NCI-H1105 (cell line): ENCODE results near the gene GINS2.

Experiments
- DNase-seq: peaks from one replicate; lab custom pipeline; 2025; lab: John Stamatoyannopoulos, UW

GINS2 gene

DNA sequence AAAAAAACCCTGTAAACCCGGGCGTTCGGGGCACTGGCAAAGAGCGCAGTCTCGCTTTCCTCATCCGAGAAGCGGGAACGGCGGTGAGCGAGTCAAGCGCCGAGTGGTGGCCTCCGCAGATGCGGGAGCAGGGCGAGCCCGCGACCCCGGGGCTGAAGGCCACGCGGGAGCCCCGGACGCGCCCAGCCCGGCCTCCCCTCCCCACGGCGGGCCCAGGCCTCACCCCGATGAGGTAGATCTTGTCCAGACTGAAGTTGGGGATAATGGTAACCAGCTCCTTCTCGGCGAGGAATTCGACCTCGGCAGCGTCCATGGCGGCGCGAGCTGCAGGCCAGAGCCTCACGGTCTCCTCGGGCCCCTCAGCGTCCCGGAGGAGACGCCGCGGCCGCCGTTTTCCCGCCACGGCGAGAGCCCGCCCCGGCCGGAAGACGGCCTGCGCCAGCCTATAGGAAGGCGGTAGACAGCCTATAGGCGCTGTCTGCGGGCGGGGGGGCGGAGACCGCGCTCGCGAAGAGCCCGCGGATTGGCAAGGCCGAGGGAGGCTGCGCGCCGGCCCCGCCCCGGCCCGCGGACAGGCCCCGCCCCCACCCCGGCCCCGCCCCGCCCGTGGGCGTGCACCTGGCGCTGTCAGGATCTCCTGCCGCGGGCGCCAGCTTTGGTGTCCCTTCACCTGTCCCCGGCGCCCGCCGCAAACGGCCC is at the start of gene GINS2:
TSS of gene GINS2 (minus strand) at position 369 of the 699 bp plus-strand sequence. CDS start at position 313, 56 bp downstream.
- peak; percentile 69 for DNase-seq

DNA sequence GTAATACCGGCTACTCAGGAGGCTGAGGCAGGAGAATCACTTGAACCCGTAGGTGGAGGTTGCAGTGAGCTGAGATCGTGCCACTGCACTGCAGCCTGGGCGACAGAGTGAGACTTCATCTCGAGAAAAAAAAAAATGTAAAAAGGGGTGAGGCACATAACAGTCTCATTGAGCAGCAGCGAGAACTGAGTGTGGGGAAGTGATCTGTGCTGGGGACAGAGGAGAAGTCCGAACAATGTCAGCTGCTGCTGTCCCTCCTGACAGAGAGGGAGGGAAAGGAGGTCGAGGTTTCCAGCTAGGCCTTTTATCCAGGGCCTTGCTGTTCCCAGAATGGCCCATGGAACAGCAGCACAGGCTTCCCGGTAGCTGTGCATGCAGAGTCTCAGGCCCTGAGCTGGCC is 48.2 kb upstream of the GINS2 start:
- no peak for DNase-seq

DNA sequence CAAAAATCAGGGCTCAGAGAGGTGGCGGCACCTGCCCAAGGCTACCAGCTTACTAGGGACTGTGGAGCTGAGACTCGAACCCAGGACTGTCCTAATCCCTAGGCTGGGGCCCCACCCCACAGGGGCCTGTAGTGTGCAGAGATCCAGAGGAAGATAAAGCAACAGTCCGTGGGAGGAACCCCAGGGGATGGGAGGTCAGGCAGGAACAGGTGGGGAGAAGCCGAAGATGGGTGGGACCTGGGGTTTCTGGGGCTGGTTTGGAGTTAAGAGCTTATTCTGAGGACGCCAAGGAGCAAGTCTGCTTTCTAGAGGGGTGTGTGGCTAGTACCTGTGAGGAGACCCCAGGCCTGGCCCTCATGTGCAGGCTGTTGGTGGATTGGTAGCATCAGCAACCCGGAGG is 47.2 kb upstream of the GINS2 start:
- DNase-seq: no peak

DNA sequence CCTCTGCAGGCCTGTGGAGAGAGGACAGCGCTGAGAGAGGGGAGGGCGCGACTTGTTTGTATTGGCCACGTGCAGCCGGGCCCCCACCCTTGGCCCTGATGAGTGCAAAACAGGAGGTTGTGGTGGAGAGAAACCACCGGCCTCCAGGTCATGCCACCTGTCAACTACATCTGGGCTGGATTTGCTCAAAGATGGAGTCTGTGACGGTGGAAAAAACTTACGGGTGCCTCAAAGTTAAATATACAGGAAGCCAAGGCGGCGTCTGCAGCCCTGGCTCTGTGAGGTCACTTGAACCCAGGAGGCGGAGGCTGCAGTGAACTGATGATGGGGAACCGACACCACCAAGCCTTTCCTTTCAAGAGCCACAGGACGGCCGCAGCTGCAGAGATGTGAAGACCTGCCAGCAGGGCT is 46.5 kb upstream of the GINS2 start:
- no peak for DNase-seq

DNA sequence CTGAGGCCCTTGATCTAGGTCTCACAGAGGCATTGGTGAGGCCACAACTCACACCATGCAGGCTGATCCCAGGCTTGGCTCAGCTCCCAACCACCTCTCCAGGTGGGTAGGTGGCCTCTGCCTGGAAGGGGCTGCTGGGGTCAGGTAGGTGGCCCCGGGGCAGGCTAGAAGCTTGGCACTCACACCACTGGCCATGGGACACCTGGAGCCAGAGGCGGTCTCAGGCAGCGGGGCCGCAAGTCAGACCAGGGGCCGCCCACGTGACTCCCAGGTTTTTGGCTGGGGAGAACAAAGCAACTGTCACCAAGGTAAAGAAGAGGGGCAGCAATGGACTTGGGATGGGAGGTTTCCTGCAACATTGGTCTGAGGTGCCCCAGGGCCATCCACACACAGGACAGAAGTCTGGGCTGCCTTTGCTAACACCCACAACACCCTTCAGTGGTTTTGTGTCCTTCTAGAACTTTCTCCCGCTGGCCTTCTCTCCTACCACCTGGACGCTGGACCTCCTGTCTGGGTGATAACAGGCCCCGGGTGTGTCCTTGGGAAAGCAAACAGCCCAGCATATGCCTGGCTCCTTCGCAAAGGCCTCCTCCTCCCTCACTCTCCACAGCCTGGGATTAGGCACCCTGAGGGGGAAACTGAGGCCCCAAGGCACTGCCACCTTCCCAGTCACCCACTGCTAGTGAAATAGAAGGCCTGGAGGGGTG is 45.7 kb upstream of the GINS2 start:
- DNase-seq: no peak

DNA sequence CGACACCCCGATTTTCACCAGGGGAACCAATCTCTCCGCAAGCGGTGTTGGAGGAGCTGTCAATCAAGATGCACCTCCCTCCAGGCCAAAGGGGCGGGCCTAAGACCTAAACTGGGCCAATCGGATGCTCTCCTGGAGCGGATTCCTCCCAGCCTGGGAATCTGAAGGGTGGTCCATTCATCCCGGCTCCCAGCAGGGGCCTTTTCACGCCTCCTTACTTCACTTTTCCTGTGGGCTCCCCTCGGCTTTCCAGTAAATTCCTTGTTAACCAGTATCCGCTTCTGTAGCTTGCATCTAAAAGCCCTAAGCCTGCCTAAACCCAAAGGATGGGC is 45.1 kb upstream of the GINS2 start:
- no peak for DNase-seq

DNA sequence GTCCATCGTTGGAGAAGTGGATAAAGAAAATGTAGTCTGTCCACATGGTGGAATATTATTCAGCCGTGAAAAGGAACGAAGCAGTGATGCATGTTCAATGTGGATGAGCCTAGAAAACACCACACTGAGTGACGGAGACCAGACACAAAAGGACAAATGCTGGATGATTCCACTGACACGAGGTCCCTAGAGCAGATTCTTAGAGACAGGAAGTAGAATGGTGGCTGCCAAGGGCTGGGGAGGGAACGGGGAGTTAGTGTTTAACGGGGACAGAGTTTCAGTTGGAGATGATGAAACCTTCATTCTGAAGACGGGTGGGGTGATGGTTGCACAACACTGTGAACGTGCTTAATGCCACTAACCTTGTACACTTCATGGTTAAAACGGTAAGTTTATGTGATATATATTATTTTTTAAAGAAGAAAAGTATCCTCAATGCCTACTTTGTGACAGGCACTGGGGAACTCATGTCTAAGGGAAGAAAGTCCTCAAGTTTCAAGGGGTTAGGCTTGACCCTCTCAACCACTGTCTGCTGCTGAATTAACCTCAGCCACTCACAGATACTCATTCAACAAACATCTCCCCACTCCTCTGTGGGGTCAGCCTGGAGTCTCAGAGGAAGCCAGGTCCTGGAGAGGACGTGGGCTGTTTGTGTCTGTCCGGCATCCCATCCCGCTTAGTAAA is 44.5 kb upstream of the GINS2 start:
- DNase-seq: no peak

DNA sequence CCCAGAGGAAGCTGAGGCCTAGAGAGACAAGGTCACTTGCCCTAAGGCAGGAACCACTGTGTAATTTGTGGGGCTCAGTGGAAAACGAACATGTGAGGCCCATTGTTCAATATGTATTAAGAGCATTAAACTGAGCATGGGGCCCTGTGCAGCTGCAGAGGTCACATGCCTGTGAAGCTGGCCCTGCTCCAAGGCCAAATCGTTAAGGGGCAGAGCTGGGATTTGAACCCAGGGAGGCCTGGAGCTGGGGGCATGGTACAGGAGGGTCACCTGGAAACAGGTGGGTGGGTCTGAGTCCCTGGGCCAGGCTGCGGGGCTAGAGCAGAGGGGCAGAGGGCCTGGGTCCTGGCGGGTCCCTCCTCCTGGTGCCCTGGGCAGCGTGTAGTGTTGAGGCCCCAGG is 42.4 kb upstream of the GINS2 start:
- DNase-seq: no peak

DNA sequence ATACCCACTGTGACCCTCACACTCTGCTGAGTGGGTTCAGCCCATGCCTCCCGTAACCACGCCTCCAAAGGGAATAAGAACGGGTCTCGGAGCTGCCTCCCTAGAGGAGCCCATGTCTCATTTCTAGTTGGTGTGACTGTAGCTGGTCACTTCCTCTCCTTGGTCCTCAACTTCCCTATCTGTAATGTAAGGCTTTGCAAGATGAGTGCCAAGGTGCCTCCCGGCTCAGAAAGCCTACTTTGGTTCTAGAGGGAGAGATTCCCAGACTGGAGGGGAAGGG is 41.4 kb upstream of the GINS2 start:
- no peak for DNase-seq

DNA sequence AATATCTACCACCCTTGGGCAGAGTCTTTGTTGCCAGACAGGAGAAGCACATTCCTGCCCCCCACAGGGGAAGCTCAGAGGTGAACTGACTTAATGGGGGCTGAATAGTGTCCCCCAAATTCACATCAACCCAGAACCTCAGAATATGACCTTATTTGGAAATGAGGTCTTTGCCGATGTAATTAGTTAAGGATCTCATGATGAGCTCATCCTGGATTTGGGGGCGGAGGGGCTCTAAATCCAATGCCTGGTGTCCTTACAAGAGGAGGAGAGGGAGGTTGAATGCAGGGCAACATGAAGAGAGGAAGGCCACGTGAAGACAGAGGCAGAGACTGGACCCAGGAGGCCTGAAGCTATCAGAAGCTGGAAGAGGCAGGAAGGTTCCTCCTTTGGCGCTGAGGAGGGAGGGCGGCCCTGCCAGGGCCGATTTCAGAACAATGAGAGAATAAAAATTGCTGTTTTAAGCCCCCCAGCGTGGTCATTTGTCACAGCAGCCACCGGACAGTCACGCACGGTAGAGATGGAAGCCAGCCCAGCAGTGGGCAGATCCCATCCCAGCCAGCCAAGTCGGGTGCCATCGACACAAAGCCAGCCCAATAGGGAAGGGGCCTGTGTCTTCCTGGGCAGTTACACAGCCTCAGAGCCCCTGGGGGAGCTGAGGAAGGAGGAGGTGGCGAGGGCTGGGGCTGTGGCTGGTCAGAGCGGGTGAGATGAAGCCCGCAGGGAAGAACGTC is 40.9 kb upstream of the GINS2 start:
- DNase-seq: no peak

DNA sequence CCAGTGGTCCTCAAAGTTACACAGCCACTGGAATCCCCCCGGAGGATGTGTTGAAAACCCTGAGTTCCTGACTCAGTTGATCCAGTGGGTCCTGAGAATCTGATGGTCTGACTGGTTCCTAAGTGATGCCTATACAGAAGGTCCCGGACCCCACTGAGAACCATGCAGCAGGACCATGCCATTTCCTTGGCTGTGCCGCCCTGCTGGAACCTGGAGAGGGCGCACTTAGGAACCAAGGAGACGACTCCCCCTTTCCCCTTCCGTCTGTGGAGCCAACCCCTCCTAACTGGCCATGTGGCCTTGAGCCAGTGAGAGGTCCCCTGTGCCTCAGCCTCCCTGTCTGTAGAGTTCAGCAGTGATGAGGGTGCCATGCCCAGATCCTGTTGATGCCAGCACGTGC is 40.1 kb upstream of the GINS2 start:
- no peak for DNase-seq

DNA sequence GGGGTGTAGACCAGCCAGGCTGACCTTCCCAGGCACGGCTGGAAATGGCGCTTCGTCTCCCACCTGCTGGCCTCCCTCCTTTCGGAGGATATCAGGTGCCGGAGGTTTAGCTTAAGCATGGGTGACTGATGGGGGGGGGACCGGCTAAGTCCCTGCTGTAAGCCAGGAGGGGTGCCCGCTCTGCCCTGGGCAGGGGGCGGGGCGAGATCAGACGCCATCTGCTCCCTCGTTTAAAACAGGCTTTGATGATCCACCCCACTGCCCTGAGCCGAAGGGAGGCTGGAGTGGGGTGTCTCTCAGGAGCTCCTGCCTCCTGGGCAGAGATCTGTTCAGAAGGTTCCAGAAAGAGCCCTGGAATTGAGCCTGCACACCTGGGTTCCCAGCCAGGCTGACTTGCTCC is 36.2 kb upstream of the GINS2 start:
- no peak for DNase-seq

DNA sequence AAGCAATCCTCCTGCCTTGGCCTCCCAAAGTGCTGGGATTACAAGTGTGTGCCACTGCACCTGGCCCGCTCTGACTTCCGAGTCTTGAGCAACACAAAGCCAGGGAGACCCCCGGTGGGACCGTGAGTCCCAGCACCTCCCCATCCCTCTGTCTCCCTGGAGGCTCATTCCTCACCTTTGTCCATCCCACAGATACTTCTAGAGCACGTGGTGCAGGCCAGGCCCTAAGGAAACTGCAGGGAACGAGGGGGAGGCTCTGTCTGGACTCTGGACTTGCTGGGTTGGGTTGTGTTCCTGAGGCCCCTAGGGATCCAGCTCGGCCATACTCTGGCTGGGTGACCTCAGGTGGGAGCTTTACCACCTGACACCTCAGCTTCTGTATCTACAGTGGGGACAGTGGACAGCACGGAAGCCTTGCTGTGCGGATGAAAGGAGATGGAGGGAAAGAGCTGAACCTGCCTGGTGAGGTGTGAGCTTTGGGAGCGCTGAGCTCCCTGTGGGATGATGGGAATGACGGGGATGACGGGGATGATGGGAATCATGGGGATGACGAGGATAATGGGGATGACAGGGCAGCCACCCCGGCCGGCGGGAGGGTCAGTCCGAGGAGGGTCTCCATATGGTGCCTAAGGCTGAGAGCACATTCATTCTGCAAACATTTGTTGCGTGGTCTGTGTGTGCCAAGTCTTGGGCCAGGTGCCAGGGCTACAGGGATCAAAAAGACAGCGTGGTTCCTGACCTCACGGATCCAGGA is 35.5 kb upstream of the GINS2 start:
- no peak for DNase-seq

DNA sequence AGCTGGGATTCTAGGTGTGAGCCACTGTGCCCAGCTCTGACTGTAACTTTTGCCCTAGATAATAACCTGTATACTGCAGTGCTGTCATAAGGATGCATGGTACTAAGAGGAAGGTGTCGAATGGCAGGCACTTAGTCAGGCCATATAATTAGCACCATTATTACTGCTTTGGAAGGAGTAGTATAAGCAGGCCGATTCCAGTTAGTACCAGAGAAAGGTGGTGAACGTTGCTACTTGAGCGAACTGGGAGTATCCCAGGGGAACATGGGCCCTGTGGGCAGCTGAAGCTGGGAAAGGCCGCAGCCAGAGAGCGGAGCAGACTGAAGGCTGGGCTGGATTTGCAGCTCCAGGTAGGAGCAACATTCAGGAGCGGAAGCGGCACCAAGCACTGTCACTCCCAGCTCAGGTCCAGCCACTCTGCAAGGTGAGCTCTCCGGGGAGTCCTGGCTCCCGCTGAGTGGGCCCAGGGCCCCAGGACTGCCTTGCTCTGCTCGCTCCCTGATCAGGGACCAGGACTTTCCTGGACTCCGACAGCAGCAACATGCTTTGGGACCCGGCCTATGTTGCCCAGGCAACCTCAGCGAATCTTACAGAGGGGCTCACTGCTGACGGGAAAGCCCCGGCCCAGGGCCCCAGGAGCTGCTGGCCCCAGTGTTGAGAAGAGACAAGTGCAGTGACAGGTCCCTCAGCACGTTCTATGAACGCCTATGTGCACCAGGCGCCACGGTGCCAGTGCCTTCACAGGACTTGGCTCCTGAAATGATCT is 33.6 kb upstream of the GINS2 start:
- peak; percentile 16 for DNase-seq

DNA sequence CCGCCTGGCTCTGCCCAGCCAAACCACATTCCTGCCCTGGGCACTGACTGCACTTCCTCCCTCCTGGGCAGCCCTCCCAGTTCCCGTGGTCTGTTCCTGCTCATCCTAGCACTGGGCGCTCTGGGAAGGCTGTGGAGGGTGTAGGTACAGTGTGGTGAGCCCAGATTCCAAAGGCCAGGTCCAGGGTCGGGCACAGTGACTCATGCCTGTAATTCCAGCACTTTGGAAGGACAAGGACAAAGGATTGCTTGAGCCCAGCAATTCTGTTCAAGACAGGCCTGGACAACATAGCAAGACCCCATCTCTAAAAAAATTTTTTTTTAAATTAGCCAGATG is 31.5 kb upstream of the GINS2 start:
- DNase-seq: no peak

DNA sequence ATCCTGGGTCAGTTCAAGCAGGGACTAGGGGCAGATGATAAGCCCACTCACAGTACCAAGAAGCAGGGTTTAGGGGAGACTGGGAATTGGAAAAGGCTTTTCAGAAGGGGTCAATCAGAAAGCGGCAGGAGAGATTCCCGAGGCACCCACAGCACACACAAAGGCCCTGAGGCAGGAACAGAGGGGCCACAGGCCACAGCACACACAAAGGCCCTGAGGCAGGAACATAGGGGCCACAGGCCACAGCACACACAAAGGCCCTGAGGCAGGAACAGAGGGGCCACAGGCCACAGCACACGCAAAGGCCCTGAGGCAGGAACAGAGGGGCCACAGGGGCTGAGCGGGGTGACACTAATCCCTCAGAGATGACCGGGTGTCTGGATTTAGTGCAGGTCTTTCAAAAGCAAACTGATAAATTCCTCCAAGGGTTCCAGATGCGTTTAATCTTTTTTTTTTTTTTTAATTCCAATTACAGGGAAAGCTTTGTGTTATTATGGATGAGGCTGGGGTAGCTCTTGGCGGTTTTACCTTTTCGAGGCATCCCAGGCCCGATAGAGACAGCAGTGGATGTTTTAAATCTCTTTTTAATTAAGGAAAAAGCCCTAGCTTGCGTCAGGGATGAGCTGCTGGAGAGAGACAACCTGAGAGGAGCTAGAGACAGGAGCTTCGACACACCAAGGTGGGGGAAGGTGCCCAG is 31.0 kb upstream of the GINS2 start:
- DNase-seq: no peak

DNA sequence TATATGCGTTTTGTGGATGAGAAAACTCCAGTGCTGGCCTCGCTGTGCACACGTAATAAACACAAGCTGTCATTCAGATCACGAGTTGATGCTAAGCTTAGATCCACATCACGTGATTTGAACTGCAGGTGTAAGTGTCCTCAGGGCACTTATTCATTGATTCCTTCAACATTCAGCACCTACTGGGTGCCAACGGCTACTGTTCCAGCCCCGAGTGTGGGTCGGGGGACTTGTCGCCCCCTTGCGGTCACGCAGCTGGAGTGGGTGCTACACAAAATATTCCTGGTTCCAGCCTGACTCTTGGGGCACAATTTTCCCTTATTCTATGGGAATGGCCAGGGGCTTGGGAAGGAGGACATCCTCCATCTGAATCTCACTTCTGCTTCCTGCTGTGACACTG is 29.9 kb upstream of the GINS2 start:
- no peak for DNase-seq

DNA sequence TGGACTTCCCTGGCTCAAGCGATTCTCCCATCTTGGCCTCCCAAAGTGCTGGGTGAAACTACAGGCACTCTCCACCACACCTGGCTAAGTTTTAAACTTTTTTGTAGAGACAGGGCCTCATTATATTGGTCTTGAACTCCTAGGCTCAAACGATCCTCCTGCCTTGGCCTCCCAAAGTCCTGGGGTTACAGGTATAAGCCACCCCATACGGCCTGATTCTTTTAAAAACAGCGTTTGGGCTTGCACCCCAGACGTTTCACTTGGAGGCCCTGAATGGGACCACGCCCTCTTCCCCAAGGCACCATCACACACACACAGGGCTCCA is 29.4 kb upstream of the GINS2 start:
- no peak for DNase-seq

DNA sequence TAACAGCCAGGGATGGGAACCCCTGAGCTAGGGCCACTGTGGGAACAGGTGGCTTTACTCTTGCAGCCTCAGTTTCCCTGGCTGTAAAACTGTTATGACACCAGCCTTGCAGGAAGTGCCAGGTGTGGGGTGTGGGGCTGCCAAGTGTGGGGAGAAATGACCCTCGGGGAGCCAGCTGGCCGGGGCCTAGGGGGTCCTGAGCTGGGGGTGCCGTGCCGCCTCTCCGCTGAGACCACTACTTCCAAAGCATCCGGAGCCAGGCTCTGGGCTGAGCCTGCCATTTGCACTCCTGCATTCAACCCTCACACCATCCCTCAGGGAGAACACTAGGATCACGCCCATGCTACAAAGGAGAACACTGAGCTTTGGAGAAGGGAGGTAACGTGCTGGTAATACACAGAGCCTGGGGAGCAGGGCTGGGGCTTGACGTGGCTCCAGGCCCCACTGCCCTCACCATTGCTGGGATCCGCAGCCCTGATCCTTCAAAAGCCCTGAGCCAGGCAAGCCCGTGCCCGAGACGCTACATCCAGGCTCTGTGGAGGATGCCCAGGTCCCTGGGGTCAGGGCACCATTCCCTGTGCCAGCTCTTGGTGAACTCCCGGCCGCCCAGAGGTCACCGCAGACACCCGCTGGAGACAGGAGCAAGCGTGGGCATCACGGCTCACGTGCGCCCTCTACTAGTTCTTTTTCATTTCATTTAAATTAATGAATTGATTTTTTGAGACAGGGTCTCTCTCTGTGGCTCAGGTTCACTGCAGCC is 28.8 kb upstream of the GINS2 start:
- peak; percentile 56 for DNase-seq

DNA sequence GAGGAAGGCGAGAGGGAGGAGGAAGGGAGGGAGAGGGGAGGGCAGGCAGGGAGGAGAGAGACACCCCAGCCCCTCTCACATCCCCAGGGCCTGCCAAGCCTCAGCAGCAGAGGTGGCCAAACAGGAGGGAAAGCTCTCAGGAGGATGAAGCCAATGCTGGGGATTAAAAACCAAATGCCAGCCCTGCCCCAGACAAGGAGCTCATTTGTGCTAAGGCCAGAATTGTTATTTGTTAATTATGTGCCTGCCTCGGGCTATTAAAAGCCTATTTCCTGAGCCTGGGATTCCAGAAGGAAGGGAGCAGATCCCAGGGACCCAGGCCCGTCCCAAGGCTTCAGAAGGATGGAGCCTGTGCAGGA is 27.9 kb upstream of the GINS2 start:
- DNase-seq: peak; percentile 17
